IMR-90 (cell line): ENCODE data around the gene PTPRU. TPM values are rescaled to one million over a fixed set of nuclear protein-coding genes. Genes with fewer than 3 reads are reported as not detected.

ENCODE experiments used
- ATAC-seq: fragments of 200-7000 bp; cut with Tn5 transposase; 2 replicates; pipeline ENCODE4 v1.9.1; 2020; ENCODE audit warnings: low read depth, mild to moderate bottlenecking, moderate library complexity
- BruUV-seq: library from RNA; stranded (reverse); fragments of 400-500 nt; replicated peaks from 2 replicates; lab custom pipeline; 2021; lab: Mats Ljungman, UMichigan
- CTCF ChIA-PET: fragments of 300-600 bp; formaldehyde crosslinking; extraction: SDS; loops from one replicate; lab custom pipeline; 2021; ENCODE audit warnings: antibody characterized with exemption; lab: Yijun Ruan, JAX
- POLR2A ChIA-PET: fragments of 300-600 bp; sonication (Branson Sonifier 250); formaldehyde crosslinking; loops from one replicate; lab custom pipeline; 2022; ENCODE audit warnings: antibody characterized with exemption; ENCODE audit not compliant: unreplicated experiment; lab: Charles Lee
- DNase-seq: peaks from one replicate; pipeline ENCODE4 v3.0.0; 2013
- H2AFZ ChIP-seq: replicated peaks from 2 replicates; pipeline ENCODE3; 2013; ENCODE audit warnings: low read length, mild to moderate bottlenecking; ENCODE audit not compliant: poor library complexity
- H2AK5ac ChIP-seq: 2 replicates; pipeline ENCODE4 v1.6.1; 2013; ENCODE audit warnings: low read depth, low read length, inconsistent platforms
- H2AK9ac ChIP-seq: replicated peaks from 2 replicates; pipeline ENCODE3; 2013; ENCODE audit warnings: mild to moderate bottlenecking, low read depth, low read length, moderate library complexity; ENCODE audit not compliant: poor library complexity
- H2BK120ac ChIP-seq: 2 replicates; pipeline ENCODE4 v1.6.1; 2013; ENCODE audit warnings: low read depth, low read length, inconsistent platforms
- H2BK15ac ChIP-seq: 3 replicates; pipeline ENCODE4 v1.6.1; 2013; ENCODE audit warnings: low read depth, low read length, inconsistent platforms
- H2BK20ac ChIP-seq: 2 replicates; pipeline ENCODE4 v1.6.1; 2013; ENCODE audit warnings: low read depth, mild to moderate bottlenecking, inconsistent platforms, low read length, moderate library complexity
- H2BK5ac ChIP-seq: 2 replicates; pipeline ENCODE4 v1.6.1; 2013; ENCODE audit warnings: mild to moderate bottlenecking, low read depth, low read length, inconsistent platforms; ENCODE audit not compliant: poor library complexity, severe bottlenecking
- H3K14ac ChIP-seq: replicated peaks from 2 replicates; pipeline ENCODE4 v1.6.1; 2013; ENCODE audit warnings: low read depth, low read length, inconsistent platforms
- H3K18ac ChIP-seq: 2 replicates; pipeline ENCODE4 v1.6.1; 2013; ENCODE audit warnings: low read depth, low read length, control low read depth
- H3K23ac ChIP-seq: 2 replicates; pipeline ENCODE4 v1.6.1; 2013; ENCODE audit warnings: low read depth, low read length, inconsistent platforms
- H3K27ac ChIP-seq: 2 replicates; pipeline ENCODE4 v1.5.1; 2013; ENCODE audit warnings: mild to moderate bottlenecking, control low read depth, low read length; ENCODE audit not compliant: insufficient read depth
- H3K27me3 ChIP-seq: 2 replicates; pipeline ENCODE4 v1.6.1; 2013; ENCODE audit warnings: low read length; ENCODE audit not compliant: control insufficient read depth, insufficient read depth
- H3K36me3 ChIP-seq: 2 replicates; pipeline ENCODE4 v1.6.1; 2013; ENCODE audit warnings: low read length, mixed read lengths; ENCODE audit not compliant: control insufficient read depth, insufficient read depth
- H3K4ac ChIP-seq: 2 replicates; pipeline ENCODE4 v1.6.1; 2013; ENCODE audit warnings: low read depth, low read length, inconsistent platforms
- H3K4me1 ChIP-seq: 2 replicates; pipeline ENCODE4 v1.6.1; 2013; ENCODE audit warnings: low read length, mixed read lengths; ENCODE audit not compliant: control insufficient read depth, insufficient read depth
- H3K4me2 ChIP-seq: 2 replicates; pipeline ENCODE4 v1.6.1; 2013; ENCODE audit warnings: low read depth, mild to moderate bottlenecking, control low read depth, low read length, moderate library complexity
- H3K4me3 ChIP-seq: 2 replicates; pipeline ENCODE4 v1.5.1; 2013; ENCODE audit warnings: low read depth, mild to moderate bottlenecking, control low read depth, low read length, moderate library complexity; ENCODE audit not compliant: insufficient read depth
- H3K56ac ChIP-seq: 2 replicates; pipeline ENCODE4 v1.6.1; 2013; ENCODE audit warnings: low read length, inconsistent platforms; ENCODE audit not compliant: insufficient read depth; ENCODE audit errors: extremely low read depth
- H3K79me1 ChIP-seq, 2 experiments: 2 replicates each; pipeline ENCODE4 v1.6.1; 2013; ENCODE audit warnings: low read length in 2 of 2, inconsistent platforms in 1 of 2, low read depth in 1 of 2
- H3K9ac ChIP-seq: 2 replicates; pipeline ENCODE4 v1.6.1; 2013; ENCODE audit warnings: low read depth, low read length, control low read depth
- H3K9me1 ChIP-seq: 2 replicates; pipeline ENCODE4 v1.6.1; 2013; ENCODE audit warnings: low read length, inconsistent platforms; ENCODE audit not compliant: insufficient read depth
- H3K9me3 ChIP-seq: 2 replicates; pipeline ENCODE4 v1.6.1; 2013; ENCODE audit warnings: low read length; ENCODE audit not compliant: control insufficient read depth, insufficient read depth
- H4K20me1 ChIP-seq: 2 replicates; pipeline ENCODE4 v1.6.1; 2013; ENCODE audit warnings: low read length, inconsistent platforms; ENCODE audit not compliant: insufficient read depth
- H4K5ac ChIP-seq: 2 replicates; pipeline ENCODE4 v1.6.1; 2013; ENCODE audit warnings: mild to moderate bottlenecking, low read depth, low read length, control low read depth
- H4K8ac ChIP-seq, 2 experiments: 2 replicates each; pipeline ENCODE4 v1.6.1; 2013; ENCODE audit warnings: low read depth in 2 of 2, low read length in 2 of 2, control low read depth in 1 of 2, inconsistent platforms in 1 of 2
- H4K91ac ChIP-seq: 2 replicates; pipeline ENCODE4 v1.6.1; 2013; ENCODE audit warnings: low read depth, low read length, inconsistent platforms; ENCODE audit not compliant: insufficient read depth
- BHLHE40 ChIP-seq: fragments of 150-350 bp; IDR thresholded peaks from 2 replicates; pipeline ENCODE4 v1.6.1; 2016; ENCODE audit warnings: mild to moderate bottlenecking, low read depth, low read length
- CEBPB ChIP-seq: IDR thresholded peaks from 2 replicates; pipeline ENCODE4 v1.6.1; 2012; ENCODE audit warnings: low read depth, low read length, improper control_type of control experiment
- CHD1 ChIP-seq: IDR thresholded peaks from 2 replicates; pipeline ENCODE4 v1.6.1; 2012; ENCODE audit warnings: low read depth, low read length, improper control_type of control experiment
- ELK1 ChIP-seq: fragments of 150-350 bp; IDR thresholded peaks from 2 replicates; pipeline ENCODE4 v1.6.1; 2016; ENCODE audit warnings: low read depth, mild to moderate bottlenecking, low read length, moderate library complexity, borderline replicate concordance
- FOS ChIP-seq: fragments of 150-350 bp; IDR thresholded peaks from 2 replicates; pipeline ENCODE4 v1.6.1; 2016; ENCODE audit warnings: low read depth, low read length
- MAFK ChIP-seq: IDR thresholded peaks from 2 replicates; pipeline ENCODE4 v1.6.1; 2012; ENCODE audit warnings: low read depth, low read length, improper control_type of control experiment
- MAZ ChIP-seq: IDR thresholded peaks from 2 replicates; pipeline ENCODE4 v1.6.1; 2012; ENCODE audit warnings: low read depth, mild to moderate bottlenecking, low read length, improper control_type of control experiment, moderate library complexity, borderline replicate concordance
- MXI1 ChIP-seq: IDR thresholded peaks from 2 replicates; pipeline ENCODE4 v1.6.1; 2012; ENCODE audit warnings: low read depth, mild to moderate bottlenecking, low read length, moderate library complexity, borderline replicate concordance
- NFE2L2 ChIP-seq: fragments of 150-350 bp; IDR thresholded peaks from 2 replicates; pipeline ENCODE4 v1.6.1; 2016; ENCODE audit warnings: low read depth, mild to moderate bottlenecking, low read length
- POLR2A ChIP-seq: IDR thresholded peaks from 2 replicates; pipeline ENCODE4 v1.6.1; 2012; ENCODE audit warnings: mild to moderate bottlenecking, low read depth, low read length
- RAD21 ChIP-seq: IDR thresholded peaks from 2 replicates; pipeline ENCODE4 v1.6.1; 2012; ENCODE audit warnings: low read length, improper control_type of control experiment
- RCOR1 ChIP-seq: IDR thresholded peaks from 2 replicates; pipeline ENCODE4 v1.6.1; 2012; ENCODE audit warnings: mild to moderate bottlenecking, low read length, improper control_type of control experiment; ENCODE audit not compliant: insufficient replicate concordance
- RFX5 ChIP-seq: IDR thresholded peaks from 2 replicates; pipeline ENCODE4 v1.8.0; 2012; ENCODE audit warnings: low read depth, mild to moderate bottlenecking, low read length, moderate library complexity
- SMC3 ChIP-seq: fragments of 150-350 bp; IDR thresholded peaks from 2 replicates; pipeline ENCODE4 v1.6.1; 2016; ENCODE audit warnings: low read depth, mild to moderate bottlenecking, antibody characterized with exemption, low read length, moderate library complexity
- WGBS, 2 experiments: methylation state at CpG; one replicate each; pipeline versions ENCODE4 v1.1.5 to v1.1.7; 2013; ENCODE audit warnings: missing lambda C conversion rate in 2 of 2; ENCODE audit not compliant: insufficient read length in 1 of 2; ENCODE audit errors: extremely low coverage in 2 of 2; 5-methylcytosine and 5-hydroxymethylcytosine counted together
- dilution Hi-C: fragments of 300-500 bp; cut with HindIII; formaldehyde crosslinking; loops from one replicate; pipeline ENCODE4 v1.14.3; 2018; ENCODE audit warnings: low sequenced_read_pairs; ENCODE audit not compliant: unreplicated experiment
- in situ Hi-C: fragments of 300-500 bp; cut with MboI; formaldehyde crosslinking; loops from 3 replicates; pipeline ENCODE4 v1.14.3; 2019; ENCODE audit warnings: low sequenced_read_pairs, inconsistent platforms, mixed read lengths
- intact Hi-C: fragments of 100-400 bp; cut with micrococcal nuclease; formaldehyde crosslinking; loops from 2 replicates; pipeline ENCODE4 v1.10.0; 2022
- polyA plus RNA-seq, 3 experiments: library from polyadenylated mRNA; depleted of rRNA; stranded (reverse); fragments of >200 nt; gene quantifications; 2 replicates each; pipeline ENCODE4 v1.2.3, GENCODE V29; 2012; ENCODE audit warnings: low replicate concordance in 1 of 3
- total RNA-seq: library from RNA; depleted of rRNA; stranded (reverse); fragments of >200 nt; gene quantifications from 2 replicates; pipeline ENCODE4 v1.2.3, GENCODE V29; 2012
- TF ChIP-seq, protein P1 (sequence below): conservative IDR thresholded peaks from 2 replicates; pipeline ENCODE4 v1.5.1; 2012; ENCODE audit warnings: mild to moderate bottlenecking, low read depth, low read length, improper control_type of control experiment

PTPRU gene
- total and polyA plus RNA-seq, 2 of the 4 experiments (the other 2 are of a cell fraction) = 7.0 to 10.7 TPM

- CTCF ChIA-PET = no interaction called here
- H3K23ac ChIP-seq = no peak overlapping the region
- dilution Hi-C loops = no loop called here
- no peak overlapping the region for H3K4ac ChIP-seq
- no peaks in the 10 kb centered on the region; a peak in 1 of 4 replicates for H3K79me1 ChIP-seq
- H4K8ac ChIP-seq = no peak overlapping the region
- H2BK20ac ChIP-seq = no peak overlapping the region
- peaks cover 8% of the 10 kb centered on the region; the same call in 1 of the 2 replicates for H3K4me1 ChIP-seq
- H3K18ac ChIP-seq = no peak overlapping the region
- intact Hi-C loops = no loop called here
- DNase-seq (no peak), ATAC-seq (no peak)
- H3K27ac ChIP-seq = no peak overlapping the region
- H4K20me1 ChIP-seq = no peaks in the 10 kb centered on the region; the same call in 1 of the 2 replicates
- no peak overlapping the region for H4K91ac ChIP-seq
- no peak overlapping the region for H2BK15ac ChIP-seq
- no peak overlapping the region for H3K14ac ChIP-seq
- WGBS, 2 experiments = 90% methylated on average over 7 of the region's 10 CpGs; no CpG with 5 or more reads in 1 of the 2 experiments
- no peak overlapping the region for H3K56ac ChIP-seq
- H2AK9ac ChIP-seq = no peak overlapping the region
- no peaks in the 10 kb centered on the region for H3K27me3 ChIP-seq
- no peaks in the 10 kb centered on the region for H3K9me3 ChIP-seq
- no peaks in the 10 kb centered on the region for H3K36me3 ChIP-seq
- H3K9ac ChIP-seq = no peak overlapping the region
- no TSS peak for BruUV-seq
- peaks cover 4% of the 10 kb centered on the region; the same call in 1 of the 2 replicates for H3K9me1 ChIP-seq
- TF ChIP-seq RCOR1 (no peak), NFE2L2 (no peak), RAD21 (no peak), CHD1 (no peak), RFX5 (no peak), ELK1 (no peak), POLR2A (no peak), BHLHE40 (no peak), MAZ (no peak), SMC3 (no peak), MXI1 (no peak), CEBPB (no peak), MAFK (no peak), FOS (no peak)
- TF ChIP-seq, protein P1, sequence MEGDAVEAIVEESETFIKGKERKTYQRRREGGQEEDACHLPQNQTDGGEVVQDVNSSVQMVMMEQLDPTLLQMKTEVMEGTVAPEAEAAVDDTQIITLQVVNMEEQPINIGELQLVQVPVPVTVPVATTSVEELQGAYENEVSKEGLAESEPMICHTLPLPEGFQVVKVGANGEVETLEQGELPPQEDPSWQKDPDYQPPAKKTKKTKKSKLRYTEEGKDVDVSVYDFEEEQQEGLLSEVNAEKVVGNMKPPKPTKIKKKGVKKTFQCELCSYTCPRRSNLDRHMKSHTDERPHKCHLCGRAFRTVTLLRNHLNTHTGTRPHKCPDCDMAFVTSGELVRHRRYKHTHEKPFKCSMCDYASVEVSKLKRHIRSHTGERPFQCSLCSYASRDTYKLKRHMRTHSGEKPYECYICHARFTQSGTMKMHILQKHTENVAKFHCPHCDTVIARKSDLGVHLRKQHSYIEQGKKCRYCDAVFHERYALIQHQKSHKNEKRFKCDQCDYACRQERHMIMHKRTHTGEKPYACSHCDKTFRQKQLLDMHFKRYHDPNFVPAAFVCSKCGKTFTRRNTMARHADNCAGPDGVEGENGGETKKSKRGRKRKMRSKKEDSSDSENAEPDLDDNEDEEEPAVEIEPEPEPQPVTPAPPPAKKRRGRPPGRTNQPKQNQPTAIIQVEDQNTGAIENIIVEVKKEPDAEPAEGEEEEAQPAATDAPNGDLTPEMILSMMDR = no peak
- no peak overlapping the region for H2AFZ ChIP-seq
- POLR2A ChIA-PET = no interaction called here
- H3K4me2 ChIP-seq = no peak overlapping the region
- H2AK5ac ChIP-seq = no peak overlapping the region
- H3K4me3 ChIP-seq = no peak overlapping the region
- H2BK5ac ChIP-seq = no peak overlapping the region
- no peak overlapping the region for H4K5ac ChIP-seq
- no peak overlapping the region for H2BK120ac ChIP-seq
- in situ Hi-C loops = no loop called here
These were observed 18.9 kb downstream of the PTPRU start for GRCh38 chr1:29255134-29255666.
